ENCODE data around the gene RNF220.

The RNF220 gene

DNA sequence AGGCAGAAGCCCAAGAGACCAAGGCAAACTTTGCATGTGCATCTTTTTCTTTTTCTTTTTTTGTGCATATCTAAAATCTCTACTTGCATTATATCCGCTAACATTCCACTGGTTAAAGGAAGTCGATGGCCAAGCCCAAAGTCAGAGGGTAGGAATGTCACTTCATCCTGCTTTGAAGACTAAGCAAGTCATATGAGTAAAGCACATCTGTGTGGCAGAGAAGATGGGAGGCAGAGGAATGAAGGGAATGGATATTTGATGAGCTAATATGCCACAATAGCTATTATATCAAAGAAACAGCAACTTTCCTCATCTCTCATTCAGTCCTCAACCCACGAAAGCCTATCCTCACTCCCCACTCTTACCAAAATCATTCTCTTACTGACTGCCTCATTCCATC lies 59.3 kb downstream of the RNF220 start:
- H3K9ac ChIP-seq (ENCODE audit: low read depth in 1 of 2, low read length in 2 of 2) = no peak overlapping the region
- H3K27me3 ChIP-seq (ENCODE audit: control insufficient read depth in 1 of 2, insufficient read depth in 2 of 2, low read length in 2 of 2) = peaks cover 5 to 9% of the 10 kb centered on the region in 2 donors
- H3K9me3 ChIP-seq (ENCODE audit: control insufficient read depth in 1 of 2, low read length in 2 of 2) = peaks cover 0 to 3% of the 10 kb centered on the region in 2 donors
- H3K4me3 ChIP-seq (ENCODE audit: low read depth in 1 of 2, low read length in 2 of 2) = no peak overlapping the region
- no peaks in the 10 kb centered on the region for H3K36me3 ChIP-seq (ENCODE audit: control insufficient read depth in 1 of 2, insufficient read depth in 2 of 2, low read length in 2 of 2)
- no peak overlapping the region for H3K27ac ChIP-seq (ENCODE audit: low read depth, low read length)
- H3K4me1 ChIP-seq (ENCODE audit: control insufficient read depth in 1 of 2, insufficient read depth in 2 of 2, low read length in 2 of 2) = no peaks in the 10 kb centered on the region

DNA sequence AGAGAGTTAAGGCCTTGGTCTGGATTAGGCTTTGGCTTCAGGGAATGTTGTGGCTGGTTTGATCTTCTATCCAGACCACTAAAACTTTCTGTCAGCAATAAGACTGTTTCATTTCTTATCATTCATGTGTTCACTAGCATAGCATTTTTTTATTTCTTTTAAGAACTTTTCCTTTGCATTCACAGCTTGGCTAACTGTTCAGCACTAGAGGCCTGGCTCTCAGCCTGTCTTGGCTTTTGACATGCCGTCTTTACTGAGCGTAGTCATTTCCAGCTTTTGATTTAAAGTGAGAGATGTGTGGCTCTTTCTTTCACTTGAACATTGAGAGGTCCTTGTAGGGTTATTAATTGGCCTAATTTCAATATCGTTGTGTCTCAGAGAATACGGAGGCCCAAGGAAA lies 62.5 kb downstream of the RNF220 start:
- no peaks in the 10 kb centered on the region for H3K4me1 ChIP-seq (ENCODE audit: control insufficient read depth in 1 of 2, insufficient read depth in 2 of 2, low read length in 2 of 2)
- no peak overlapping the region for H3K9ac ChIP-seq (ENCODE audit: low read depth in 1 of 2, low read length in 2 of 2)
- H3K27me3 ChIP-seq (ENCODE audit: control insufficient read depth in 1 of 2, insufficient read depth in 2 of 2, low read length in 2 of 2) = peaks cover 0 to 11% of the 10 kb centered on the region in 2 donors
- H3K9me3 ChIP-seq (ENCODE audit: control insufficient read depth in 1 of 2, low read length in 2 of 2) = peaks cover 0 to 3% of the 10 kb centered on the region in 2 donors
- no peak overlapping the region for H3K27ac ChIP-seq (ENCODE audit: low read depth, low read length)
- H3K36me3 ChIP-seq (ENCODE audit: control insufficient read depth in 1 of 2, insufficient read depth in 2 of 2, low read length in 2 of 2) = no peaks in the 10 kb centered on the region
- H3K4me3 ChIP-seq (ENCODE audit: low read depth in 1 of 2, low read length in 2 of 2) = no peak overlapping the region

DNA sequence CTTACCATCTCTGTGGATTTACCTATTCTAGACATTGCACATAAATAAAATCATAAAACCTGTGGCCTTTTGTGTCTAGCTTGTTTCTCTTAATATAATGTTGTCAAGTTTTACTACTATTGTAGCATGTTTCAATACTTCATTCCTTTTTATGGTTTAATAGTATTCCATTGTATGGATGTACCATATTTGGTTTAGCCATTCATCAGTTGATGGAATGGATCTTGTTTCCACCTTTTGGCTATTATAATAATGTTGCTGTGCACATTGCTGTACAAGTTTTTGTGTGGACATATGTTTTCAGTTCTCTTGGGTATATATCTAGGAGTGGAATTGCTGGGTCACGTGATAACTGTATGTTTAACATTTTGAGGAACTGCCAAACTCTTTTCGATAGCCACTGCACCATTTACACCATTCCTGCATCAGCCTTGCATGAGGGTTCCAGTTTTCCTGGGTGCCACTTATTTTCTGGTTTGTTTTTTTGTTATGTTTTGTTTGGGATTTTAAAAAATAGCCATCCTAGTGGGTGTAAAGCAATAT lies 66.9 kb downstream of the RNF220 start:
- Histone ChIP-seq H3K4me3 (ENCODE audit: low read depth in 1 of 2, low read length in 2 of 2) (no peak overlapping the region), H3K27ac (ENCODE audit: low read depth, low read length) (no peak overlapping the region), H3K27me3 (ENCODE audit: control insufficient read depth in 1 of 2, insufficient read depth in 2 of 2, low read length in 2 of 2) (peaks cover 0 to 11% of the 10 kb centered on the region in 2 donors), H3K9me3 (ENCODE audit: control insufficient read depth in 1 of 2, low read length in 2 of 2) (no peaks in the 10 kb centered on the region), H3K9ac (ENCODE audit: low read depth in 1 of 2, low read length in 2 of 2) (no peak overlapping the region), H3K36me3 (ENCODE audit: control insufficient read depth in 1 of 2, insufficient read depth in 2 of 2, low read length in 2 of 2) (no peaks in the 10 kb centered on the region), H3K4me1 (ENCODE audit: control insufficient read depth in 1 of 2, insufficient read depth in 2 of 2, low read length in 2 of 2) (peaks cover 0 to 4% of the 10 kb centered on the region in 2 donors)

DNA sequence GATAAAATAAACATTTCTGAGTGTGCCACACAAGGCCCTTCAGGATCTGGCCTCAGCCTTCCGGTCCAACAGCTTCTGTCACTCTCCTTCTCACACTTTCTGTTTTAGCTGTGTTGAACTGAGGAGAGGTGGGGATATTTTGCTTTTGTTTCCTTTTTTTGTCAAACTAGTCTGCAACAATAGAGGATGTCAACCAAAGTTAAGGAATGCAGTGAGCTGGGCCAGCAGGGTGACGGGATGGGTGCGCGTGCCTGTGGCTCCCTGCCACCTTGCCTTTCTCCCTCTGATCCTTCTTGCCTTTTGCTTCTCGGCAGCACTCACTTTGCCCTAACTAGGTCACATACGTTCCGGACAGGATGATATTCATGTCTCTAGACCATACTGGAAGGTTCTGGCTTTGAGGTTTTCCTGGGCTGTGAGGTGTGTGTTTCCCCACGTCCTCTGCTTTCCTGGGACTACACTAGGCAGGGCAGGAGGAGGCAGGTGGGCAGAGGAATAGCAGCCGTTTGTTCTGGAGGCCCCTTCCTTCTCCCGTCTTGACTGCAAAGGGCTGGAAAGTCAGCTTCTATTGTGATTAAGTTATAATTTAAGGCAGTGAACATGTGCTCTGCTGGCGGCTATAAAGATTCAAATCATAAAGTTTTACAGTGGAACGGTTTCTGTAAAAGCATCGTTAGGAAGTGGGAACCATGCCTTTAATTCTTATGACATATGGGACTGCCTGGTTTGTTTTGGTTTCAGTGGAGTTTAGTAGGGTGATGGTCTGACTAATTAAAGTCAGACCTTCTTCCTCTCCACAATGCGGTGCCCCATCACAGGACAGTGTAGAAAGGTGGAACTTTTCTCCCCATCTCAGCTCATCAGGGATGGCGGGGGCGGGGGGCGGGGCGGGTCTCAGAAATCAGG lies 67.8 kb downstream of the RNF220 start:
- Histone ChIP-seq H3K9ac (ENCODE audit: low read depth in 1 of 2, low read length in 2 of 2) (no peak overlapping the region), H3K27ac (ENCODE audit: low read depth, low read length) (no peak overlapping the region), H3K4me3 (ENCODE audit: low read depth in 1 of 2, low read length in 2 of 2) (peak overlapping the region in 1 of 2 donors; percentile 11), H3K9me3 (ENCODE audit: control insufficient read depth in 1 of 2, low read length in 2 of 2) (no peaks in the 10 kb centered on the region), H3K4me1 (ENCODE audit: control insufficient read depth in 1 of 2, insufficient read depth in 2 of 2, low read length in 2 of 2) (peaks cover 0 to 4% of the 10 kb centered on the region in 2 donors), H3K27me3 (ENCODE audit: control insufficient read depth in 1 of 2, insufficient read depth in 2 of 2, low read length in 2 of 2) (peaks cover 0 to 11% of the 10 kb centered on the region in 2 donors), H3K36me3 (ENCODE audit: control insufficient read depth in 1 of 2, insufficient read depth in 2 of 2, low read length in 2 of 2) (no peaks in the 10 kb centered on the region)

DNA sequence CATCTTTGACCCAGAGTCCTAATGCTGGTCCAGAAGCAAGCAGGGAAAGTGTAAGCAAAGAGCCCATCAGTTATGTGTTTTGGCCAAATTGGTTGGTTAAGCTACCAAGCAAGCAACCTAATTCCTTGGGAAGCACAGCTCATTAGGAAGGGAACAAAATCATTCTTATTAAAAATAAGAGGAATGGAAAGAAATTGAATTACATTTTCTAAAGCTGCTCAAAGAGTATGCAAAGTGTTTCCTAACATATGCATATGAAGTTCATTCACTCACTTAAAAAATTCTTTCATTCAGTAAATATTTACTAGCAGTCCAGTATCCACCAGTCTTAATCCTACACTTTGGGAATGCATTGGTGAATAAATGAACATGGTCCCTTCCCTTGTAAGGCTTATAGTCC lies 71.8 kb downstream of the RNF220 start:
- H3K9ac ChIP-seq (ENCODE audit: low read depth in 1 of 2, low read length in 2 of 2) = no peak overlapping the region
- no peak overlapping the region for H3K4me3 ChIP-seq (ENCODE audit: low read depth in 1 of 2, low read length in 2 of 2)
- H3K36me3 ChIP-seq (ENCODE audit: control insufficient read depth in 1 of 2, insufficient read depth in 2 of 2, low read length in 2 of 2) = no peaks in the 10 kb centered on the region
- H3K27me3 ChIP-seq (ENCODE audit: control insufficient read depth in 1 of 2, insufficient read depth in 2 of 2, low read length in 2 of 2) = no peaks in the 10 kb centered on the region
- H3K27ac ChIP-seq (ENCODE audit: low read depth, low read length) = no peak overlapping the region
- H3K4me1 ChIP-seq (ENCODE audit: control insufficient read depth in 1 of 2, insufficient read depth in 2 of 2, low read length in 2 of 2) = peaks cover 0 to 4% of the 10 kb centered on the region in 2 donors
- H3K9me3 ChIP-seq (ENCODE audit: control insufficient read depth in 1 of 2, low read length in 2 of 2) = no peaks in the 10 kb centered on the region

DNA sequence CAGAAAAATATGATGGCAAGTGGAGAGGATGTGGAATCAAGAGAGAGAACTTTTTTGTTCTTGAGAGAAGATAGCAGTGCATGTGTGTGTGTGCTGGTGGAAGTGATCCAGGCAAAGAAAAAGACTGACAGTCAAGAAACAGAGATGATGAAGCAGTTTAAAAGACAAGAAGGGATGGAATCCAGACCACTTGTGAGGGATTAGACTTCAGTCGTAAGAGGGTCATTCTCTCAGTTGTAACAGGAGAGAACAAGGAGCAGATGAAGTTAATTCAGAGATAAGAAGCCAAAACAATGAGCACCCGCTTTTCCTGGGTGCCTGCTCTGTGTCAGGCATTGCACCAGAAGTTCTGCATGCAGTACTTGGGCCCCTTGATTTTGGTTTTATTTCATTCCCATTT lies 76.6 kb downstream of the RNF220 start:
- Histone ChIP-seq H3K27ac (ENCODE audit: low read depth, low read length) (no peak overlapping the region), H3K27me3 (ENCODE audit: control insufficient read depth in 1 of 2, insufficient read depth in 2 of 2, low read length in 2 of 2) (peaks cover 0 to 12% of the 10 kb centered on the region in 2 donors), H3K4me3 (ENCODE audit: low read depth in 1 of 2, low read length in 2 of 2) (no peak overlapping the region), H3K9me3 (ENCODE audit: control insufficient read depth in 1 of 2, low read length in 2 of 2) (no peaks in the 10 kb centered on the region), H3K4me1 (ENCODE audit: control insufficient read depth in 1 of 2, insufficient read depth in 2 of 2, low read length in 2 of 2) (peaks cover 0 to 5% of the 10 kb centered on the region in 2 donors), H3K9ac (ENCODE audit: low read depth in 1 of 2, low read length in 2 of 2) (no peak overlapping the region), H3K36me3 (ENCODE audit: control insufficient read depth in 1 of 2, insufficient read depth in 2 of 2, low read length in 2 of 2) (no peaks in the 10 kb centered on the region)

DNA sequence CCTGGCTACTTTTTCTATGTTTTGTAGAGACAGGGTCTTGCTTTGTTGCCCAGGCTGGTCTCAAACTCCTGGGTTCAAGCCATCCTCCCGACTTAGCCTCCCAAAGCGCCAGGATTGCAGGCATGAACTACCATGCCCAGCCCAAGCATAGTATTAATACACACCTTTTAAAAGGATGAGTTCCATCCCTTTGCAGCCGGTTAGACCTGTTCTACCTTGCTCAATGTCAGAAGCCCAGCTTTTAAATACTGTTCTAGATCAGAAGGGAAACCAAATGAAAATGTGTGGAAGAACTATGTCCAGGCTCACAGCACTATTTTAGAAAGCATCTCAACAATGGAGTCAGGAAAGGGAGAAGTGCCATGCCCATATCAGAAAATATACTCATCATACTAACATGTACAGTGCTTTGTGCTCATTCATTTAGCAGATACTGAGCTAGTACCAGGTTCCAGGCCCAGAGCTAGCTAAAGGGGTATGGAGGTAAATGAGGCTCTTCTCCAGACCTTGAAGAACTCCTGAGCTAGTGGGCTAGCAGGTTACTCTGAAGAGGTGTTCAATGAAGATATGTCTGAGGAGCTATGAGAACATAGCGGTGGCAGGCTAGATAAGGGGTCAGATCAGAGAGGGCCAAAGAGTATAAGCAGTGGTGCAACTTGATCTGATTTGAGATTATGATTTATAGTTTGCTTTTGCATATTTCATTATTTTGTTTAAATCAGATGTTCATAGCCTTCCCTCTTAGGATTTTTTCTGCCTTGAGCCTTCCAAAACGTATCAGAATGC lies 78.2 kb downstream of the RNF220 start:
- Histone ChIP-seq H3K9ac (ENCODE audit: low read depth in 1 of 2, low read length in 2 of 2) (no peak overlapping the region), H3K9me3 (ENCODE audit: control insufficient read depth in 1 of 2, low read length in 2 of 2) (no peaks in the 10 kb centered on the region), H3K36me3 (ENCODE audit: control insufficient read depth in 1 of 2, insufficient read depth in 2 of 2, low read length in 2 of 2) (no peaks in the 10 kb centered on the region), H3K4me3 (ENCODE audit: low read depth in 1 of 2, low read length in 2 of 2) (no peak overlapping the region), H3K27me3 (ENCODE audit: control insufficient read depth in 1 of 2, insufficient read depth in 2 of 2, low read length in 2 of 2) (peaks cover 0 to 12% of the 10 kb centered on the region in 2 donors), H3K4me1 (ENCODE audit: control insufficient read depth in 1 of 2, insufficient read depth in 2 of 2, low read length in 2 of 2) (peaks cover 0 to 5% of the 10 kb centered on the region in 2 donors), H3K27ac (ENCODE audit: low read depth, low read length) (no peak overlapping the region)

DNA sequence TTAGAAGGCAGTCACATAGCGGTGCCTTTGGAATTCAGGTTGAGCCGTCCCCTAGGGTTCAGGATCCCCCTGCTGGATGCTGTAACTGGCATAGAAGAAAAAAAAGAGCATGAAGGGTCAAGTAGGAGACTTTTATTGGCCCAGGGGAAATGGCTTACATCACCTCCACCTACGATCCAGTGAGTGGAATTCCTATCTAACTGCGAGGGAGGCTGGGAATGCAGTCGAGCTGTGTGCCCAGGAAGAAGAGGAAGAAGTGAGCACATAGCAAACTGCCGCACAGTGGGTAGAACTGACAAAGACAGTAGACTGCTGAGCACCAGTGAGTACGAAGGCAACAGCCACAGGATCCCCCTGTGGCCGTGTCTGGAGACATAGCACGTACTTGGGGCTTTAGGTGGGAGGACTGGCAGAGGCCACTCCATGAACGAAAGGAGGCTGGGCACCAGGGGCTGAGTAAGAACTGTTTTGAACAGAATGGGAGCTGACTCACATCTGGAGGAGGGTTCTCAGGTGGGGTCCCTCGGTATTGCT lies 79.2 kb downstream of the RNF220 start:
- Histone ChIP-seq H3K4me1 (ENCODE audit: control insufficient read depth in 1 of 2, insufficient read depth in 2 of 2, low read length in 2 of 2) (peaks cover 0 to 5% of the 10 kb centered on the region in 2 donors), H3K27me3 (ENCODE audit: control insufficient read depth in 1 of 2, insufficient read depth in 2 of 2, low read length in 2 of 2) (peaks cover 0 to 12% of the 10 kb centered on the region in 2 donors), H3K9me3 (ENCODE audit: control insufficient read depth in 1 of 2, low read length in 2 of 2) (no peaks in the 10 kb centered on the region), H3K27ac (ENCODE audit: low read depth, low read length) (no peak overlapping the region), H3K36me3 (ENCODE audit: control insufficient read depth in 1 of 2, insufficient read depth in 2 of 2, low read length in 2 of 2) (no peaks in the 10 kb centered on the region), H3K4me3 (ENCODE audit: low read depth in 1 of 2, low read length in 2 of 2) (no peak overlapping the region), H3K9ac (ENCODE audit: low read depth in 1 of 2, low read length in 2 of 2) (no peak overlapping the region)

DNA sequence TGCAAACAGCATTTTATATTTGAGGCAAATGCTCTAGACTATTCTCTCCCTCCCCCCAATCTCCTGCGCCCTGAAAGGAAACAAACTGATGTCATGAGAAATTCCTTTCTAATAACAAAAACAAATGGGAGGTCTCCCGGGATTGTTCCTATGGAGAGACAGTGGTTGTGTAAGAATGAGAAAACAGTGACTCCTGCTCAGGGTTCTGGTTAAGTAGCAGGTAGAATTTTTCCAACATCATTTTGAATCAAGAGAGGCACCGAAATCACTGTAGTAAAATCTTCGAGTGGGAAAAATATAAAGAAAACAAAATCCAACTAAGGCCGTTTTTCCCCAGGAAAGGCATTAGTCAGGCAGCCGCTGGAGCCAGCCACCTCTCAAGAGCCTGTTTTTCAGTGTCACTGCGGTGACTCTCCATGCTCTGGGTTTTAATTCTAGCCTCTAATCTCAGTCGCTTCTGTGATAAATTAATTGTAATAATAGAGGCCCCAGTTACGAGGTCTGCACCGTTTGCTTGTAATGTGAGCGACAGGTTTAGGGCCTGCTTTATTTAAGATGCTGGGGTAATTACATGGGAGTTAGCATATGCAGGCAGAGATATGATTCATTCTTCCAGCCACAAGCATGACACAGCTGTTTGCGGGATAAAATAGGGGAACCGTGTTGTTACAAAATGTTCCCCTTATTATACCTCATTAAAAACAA lies 80.3 kb downstream of the RNF220 start:
- Histone ChIP-seq H3K4me3 (ENCODE audit: low read depth in 1 of 2, low read length in 2 of 2) (no peak overlapping the region), H3K4me1 (ENCODE audit: control insufficient read depth in 1 of 2, insufficient read depth in 2 of 2, low read length in 2 of 2) (peaks cover 0 to 5% of the 10 kb centered on the region in 2 donors), H3K36me3 (ENCODE audit: control insufficient read depth in 1 of 2, insufficient read depth in 2 of 2, low read length in 2 of 2) (no peaks in the 10 kb centered on the region), H3K27me3 (ENCODE audit: control insufficient read depth in 1 of 2, insufficient read depth in 2 of 2, low read length in 2 of 2) (peaks cover 3 to 12% of the 10 kb centered on the region in 2 donors), H3K9me3 (ENCODE audit: control insufficient read depth in 1 of 2, low read length in 2 of 2) (no peaks in the 10 kb centered on the region), H3K9ac (ENCODE audit: low read depth in 1 of 2, low read length in 2 of 2) (no peak overlapping the region), H3K27ac (ENCODE audit: low read depth, low read length) (no peak overlapping the region)

Data from duodenal mucosa (tissue), 2 donors.